ENCODE results near the gene FARP1. TPM values are rescaled to one million over a fixed set of nuclear protein-coding genes. Genes with fewer than 3 reads are reported as not detected.
A peak's percentile ranks its signal among the peaks of the same experiment; 100 is the strongest.
"Not testable (repeated sequence)": the region's sequence is repeated elsewhere in the genome, so short reads cannot be mapped to it uniquely, and the experiment has no call there.

The FARP1 gene
- total RNA-seq, 1 experiment from 2014 or later = 25.8 TPM

DNA sequence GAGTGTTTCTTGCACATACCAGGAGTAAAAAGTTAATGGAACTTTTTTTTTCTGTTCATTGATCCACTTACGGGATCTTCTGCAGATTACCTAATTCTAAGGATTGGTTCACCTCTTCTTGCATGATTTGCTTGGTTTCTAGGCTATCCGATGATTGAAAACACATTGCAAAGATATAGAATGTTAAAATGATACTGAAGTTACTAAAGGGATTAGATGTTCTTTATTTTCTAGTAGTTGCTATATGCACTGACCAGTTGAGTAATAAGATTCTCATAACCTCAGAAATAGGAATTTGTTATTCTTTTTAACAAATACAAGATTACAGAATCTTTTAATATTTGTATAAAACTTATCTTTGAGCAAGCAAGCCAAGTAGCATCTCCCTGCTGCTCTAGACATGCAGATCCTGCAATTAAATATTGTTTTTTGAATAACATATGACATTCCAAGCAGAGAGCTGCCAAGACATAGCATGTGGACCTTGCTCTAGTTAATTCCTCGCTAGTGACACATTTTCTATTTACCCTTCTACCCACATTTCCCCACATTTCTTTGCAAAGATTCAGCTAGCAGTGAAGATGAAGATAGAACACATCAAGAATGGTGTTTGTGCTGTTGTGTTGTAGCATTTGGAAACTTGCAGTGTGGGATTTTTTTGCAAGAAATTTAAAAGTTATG lies 85.9 kb downstream of the FARP1 start:
- Histone ChIP-seq H3K27me3 (ENCODE audit: control insufficient read depth, insufficient read depth, low read length) (no peaks in the 10 kb centered on the region), H3K36me3 (replicated peaks; ENCODE audit: control insufficient read depth, insufficient read depth, low read length) (no peaks in the 10 kb centered on the region), H3K4me3 (ENCODE audit: insufficient read depth, low read depth, low read length) (no peak overlapping the region)
- DNase-seq = no peak

- DNase-seq; H3K36me3 ChIP-seq (replicated peaks; ENCODE audit: control insufficient read depth, insufficient read depth, low read length); H3K27me3 ChIP-seq (ENCODE audit: control insufficient read depth, insufficient read depth, low read length); H3K4me3 ChIP-seq (ENCODE audit: insufficient read depth, low read depth, low read length): not testable (repeated sequence)
Measured at GRCh38 chr13:98230762-98231161, 87.9 kb downstream of the FARP1 start.

DNA sequence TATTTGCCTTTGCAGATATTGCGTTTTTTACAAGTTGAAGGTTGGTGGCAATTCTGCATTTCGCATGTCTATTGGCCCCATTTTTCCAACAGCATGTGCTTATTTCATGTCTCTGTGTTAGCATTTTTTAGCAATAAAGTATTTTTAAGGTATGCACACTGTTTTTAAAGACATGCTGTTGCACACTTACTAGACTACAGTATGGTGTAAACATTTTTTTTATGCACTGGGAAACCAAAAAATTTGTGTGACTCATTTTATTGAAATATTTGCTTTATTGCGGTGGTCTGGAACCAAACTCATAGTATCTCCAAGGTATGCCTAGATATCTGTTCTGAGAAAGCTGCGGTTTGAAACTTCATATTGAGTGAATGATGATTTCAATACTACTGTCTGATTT lies 89.6 kb downstream of the FARP1 start:
- H3K4me3 ChIP-seq (ENCODE audit: insufficient read depth, low read depth, low read length) = no peak overlapping the region
- no peak for DNase-seq
- no peaks in the 10 kb centered on the region for H3K27me3 ChIP-seq (ENCODE audit: control insufficient read depth, insufficient read depth, low read length)
- no peaks in the 10 kb centered on the region for H3K36me3 ChIP-seq (replicated peaks; ENCODE audit: control insufficient read depth, insufficient read depth, low read length)

GRCh38 chr13:98233127-98233526 lies 90.2 kb downstream of the FARP1 start:
- DNase-seq = no peak
- no peaks in the 10 kb centered on the region for H3K27me3 ChIP-seq (ENCODE audit: control insufficient read depth, insufficient read depth, low read length)
- H3K36me3 ChIP-seq (replicated peaks; ENCODE audit: control insufficient read depth, insufficient read depth, low read length) = no peaks in the 10 kb centered on the region
- no peak overlapping the region for H3K4me3 ChIP-seq (ENCODE audit: insufficient read depth, low read depth, low read length)

DNA sequence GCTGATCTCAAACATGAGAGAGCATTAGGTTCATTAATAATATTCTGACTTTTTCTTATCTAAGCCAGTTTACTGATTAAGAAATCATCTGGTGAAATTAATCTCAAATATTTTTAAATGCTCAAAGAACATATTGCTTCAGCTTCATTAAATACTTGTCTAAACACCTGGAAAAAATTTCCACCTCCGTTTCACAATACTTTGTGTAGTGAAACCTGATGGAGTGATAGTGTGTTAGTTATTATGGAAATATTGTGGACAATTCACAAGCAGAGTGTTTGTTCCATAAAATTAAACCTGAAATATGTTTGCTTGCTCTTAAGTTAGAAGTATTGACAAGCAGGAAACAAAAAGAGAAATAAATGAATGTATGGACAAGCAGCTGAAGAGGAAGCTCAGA lies 91.5 kb downstream of the FARP1 start:
- Histone ChIP-seq H3K36me3 (replicated peaks; ENCODE audit: control insufficient read depth, insufficient read depth, low read length) (no peaks in the 10 kb centered on the region), H3K27me3 (ENCODE audit: control insufficient read depth, insufficient read depth, low read length) (no peaks in the 10 kb centered on the region), H3K4me3 (ENCODE audit: insufficient read depth, low read depth, low read length) (no peak overlapping the region)
- no peak for DNase-seq

DNA sequence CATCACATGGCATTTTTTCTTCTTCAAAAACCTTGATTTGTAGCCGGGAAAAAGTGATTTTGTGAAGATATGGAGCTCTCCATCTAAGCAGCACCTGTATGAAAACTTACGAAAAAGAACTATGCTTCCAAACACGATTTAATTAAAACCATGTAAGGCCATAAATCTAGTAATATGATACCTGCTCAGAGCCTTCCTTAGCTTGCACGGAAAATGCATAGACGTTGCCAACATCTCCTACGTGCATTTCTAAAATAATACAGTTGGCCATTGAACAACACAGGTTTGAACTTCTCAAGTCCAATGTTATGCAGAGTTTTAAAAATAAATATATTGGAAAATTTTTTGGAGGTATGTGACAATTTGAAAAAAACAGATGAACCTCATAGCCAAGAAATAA lies 93.3 kb downstream of the FARP1 start:
- Histone ChIP-seq H3K36me3 (replicated peaks; ENCODE audit: control insufficient read depth, insufficient read depth, low read length) (no peaks in the 10 kb centered on the region), H3K27me3 (ENCODE audit: control insufficient read depth, insufficient read depth, low read length) (no peaks in the 10 kb centered on the region), H3K4me3 (ENCODE audit: insufficient read depth, low read depth, low read length) (no peak overlapping the region)
- DNase-seq = no peak

DNA sequence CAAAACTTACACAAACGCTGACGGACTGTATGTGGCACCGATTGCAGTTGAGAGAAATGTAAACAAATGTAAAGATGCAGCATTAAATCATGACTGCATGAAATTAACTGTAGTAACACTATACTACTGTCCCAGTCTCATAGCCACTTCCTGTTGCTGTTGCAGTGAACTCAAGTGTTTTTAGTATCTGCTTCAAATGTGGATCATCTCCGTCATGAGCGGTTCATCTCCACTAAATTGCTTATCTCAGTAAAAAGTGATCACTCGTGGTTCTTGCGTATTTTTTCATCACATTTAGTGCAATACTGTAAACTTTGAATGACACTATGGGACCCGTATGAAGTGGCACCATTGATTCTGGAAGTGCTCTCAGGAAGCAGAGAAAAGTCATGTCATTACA lies 94.4 kb downstream of the FARP1 start:
- Histone ChIP-seq H3K36me3 (replicated peaks; ENCODE audit: control insufficient read depth, insufficient read depth, low read length) (no peaks in the 10 kb centered on the region), H3K27me3 (ENCODE audit: control insufficient read depth, insufficient read depth, low read length) (no peaks in the 10 kb centered on the region)
- DNase-seq = no peak

DNA sequence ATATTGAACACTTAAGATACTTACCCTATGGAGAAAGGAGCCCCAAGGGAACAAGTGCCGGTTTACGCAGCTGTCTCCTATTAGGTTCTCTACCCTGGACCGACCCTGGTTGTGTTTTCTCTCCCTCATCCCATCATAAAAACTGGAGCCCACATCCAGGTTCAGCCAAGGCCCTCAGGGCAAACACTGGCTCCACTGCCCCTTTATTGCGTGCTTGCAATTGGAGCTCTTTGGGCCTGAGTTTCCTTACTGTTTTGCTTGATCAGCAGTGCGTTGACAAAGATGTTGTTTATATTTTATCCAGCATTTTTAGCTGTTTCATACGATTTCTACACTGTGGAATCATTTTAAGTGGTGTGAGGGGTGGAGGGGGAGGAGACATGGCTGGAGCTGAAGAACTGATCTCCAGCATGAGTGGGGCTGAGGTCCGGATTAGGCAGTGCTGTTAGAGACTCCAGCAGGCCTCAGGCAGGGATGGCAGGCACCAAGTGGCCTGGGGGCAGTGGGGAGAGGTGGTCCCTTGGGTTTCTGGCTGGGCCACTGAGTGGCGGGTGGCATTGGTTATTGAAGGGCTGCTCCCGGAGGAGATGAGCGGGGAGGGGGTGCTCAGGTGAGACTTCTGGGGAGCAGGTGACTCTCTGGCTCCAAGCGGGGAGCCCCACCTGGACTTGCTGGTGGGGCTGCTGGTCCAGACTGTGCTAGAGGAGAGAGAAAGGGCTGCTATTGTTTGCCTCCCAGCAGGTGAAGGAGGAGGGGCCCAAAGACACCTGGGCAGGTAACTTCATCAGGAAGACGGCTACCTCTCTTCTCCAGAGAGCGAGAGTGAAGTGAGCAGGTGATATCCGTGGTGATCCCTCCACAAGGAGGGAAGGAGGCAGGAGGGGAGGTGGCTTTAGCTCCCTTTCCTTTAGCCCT lies 96.5 kb downstream of the FARP1 start:
- DNase-seq = peak; percentile 68
- no peaks in the 10 kb centered on the region for H3K36me3 ChIP-seq (replicated peaks; ENCODE audit: control insufficient read depth, insufficient read depth, low read length)
- H3K27me3 ChIP-seq (ENCODE audit: control insufficient read depth, insufficient read depth, low read length) = no peaks in the 10 kb centered on the region
- H3K4me3 ChIP-seq (ENCODE audit: insufficient read depth, low read depth, low read length) = no peak overlapping the region

More for the DNA sequence above, 94.4 kb downstream of the FARP1 start:
- H3K4me3 ChIP-seq (ENCODE audit: insufficient read depth, low read depth, low read length) = no peak overlapping the region

- DNase-seq = no peak
- no peaks in the 10 kb centered on the region for H3K27me3 ChIP-seq (ENCODE audit: control insufficient read depth, insufficient read depth, low read length)
- H3K36me3 ChIP-seq (replicated peaks; ENCODE audit: control insufficient read depth, insufficient read depth, low read length) = no peaks in the 10 kb centered on the region
- H3K4me3 ChIP-seq (ENCODE audit: insufficient read depth, low read depth, low read length) = no peak overlapping the region
Measured at GRCh38 chr13:98240135-98240534, 97.2 kb downstream of the FARP1 start.

GRCh38 chr13:98240974-98241373 lies 98.1 kb downstream of the FARP1 start:
- H3K36me3 ChIP-seq (replicated peaks; ENCODE audit: control insufficient read depth, insufficient read depth, low read length) = no peaks in the 10 kb centered on the region
- H3K27me3 ChIP-seq (ENCODE audit: control insufficient read depth, insufficient read depth, low read length) = no peaks in the 10 kb centered on the region
- no peak overlapping the region for H3K4me3 ChIP-seq (ENCODE audit: insufficient read depth, low read depth, low read length)
- no peak for DNase-seq

DNA sequence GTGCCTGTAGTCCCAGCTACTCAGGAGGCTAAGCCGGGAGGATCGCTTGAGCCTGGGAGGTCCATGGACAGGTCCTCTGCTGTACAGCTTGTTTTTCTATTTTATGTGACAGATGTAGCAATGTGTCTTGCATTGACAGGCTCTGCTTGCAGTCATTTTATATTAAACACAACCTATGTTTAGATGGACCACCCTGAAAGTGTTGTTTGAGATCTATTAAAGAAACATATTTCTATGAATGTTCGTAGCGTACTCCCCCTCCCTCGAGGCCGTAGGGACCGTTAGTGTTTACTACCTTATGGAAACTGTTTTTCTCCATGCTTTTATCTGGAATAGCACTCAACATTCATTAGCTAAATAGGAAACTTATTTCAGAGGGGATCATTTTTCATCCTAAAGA lies 99.1 kb downstream of the FARP1 start:
- Histone ChIP-seq H3K36me3 (replicated peaks; ENCODE audit: control insufficient read depth, insufficient read depth, low read length) (no peaks in the 10 kb centered on the region), H3K4me3 (ENCODE audit: insufficient read depth, low read depth, low read length) (no peak overlapping the region), H3K27me3 (ENCODE audit: control insufficient read depth, insufficient read depth, low read length) (no peaks in the 10 kb centered on the region)
- no peak for DNase-seq

DNA sequence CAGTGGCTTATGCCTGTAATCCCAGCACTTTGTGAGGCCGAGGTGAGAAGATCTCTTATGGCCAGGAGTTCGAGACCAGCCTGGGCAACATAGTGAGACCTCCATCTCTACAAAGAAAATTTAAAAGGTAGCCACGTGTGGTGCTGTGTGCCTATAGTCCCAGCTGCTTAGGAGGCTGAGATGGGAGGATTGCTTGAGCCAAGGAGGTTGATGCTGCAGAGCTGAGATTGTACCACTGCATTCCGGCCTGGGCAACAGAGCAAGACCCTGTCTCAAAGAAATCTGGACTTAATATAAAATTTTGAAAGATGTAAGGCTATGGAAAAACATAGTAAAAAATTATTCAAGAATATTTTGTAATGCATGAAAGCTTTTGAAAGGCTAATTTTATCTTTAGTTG lies 99.5 kb downstream of the FARP1 start:
- no peak for DNase-seq
- H3K27me3 ChIP-seq (ENCODE audit: control insufficient read depth, insufficient read depth, low read length) = no peaks in the 10 kb centered on the region
- H3K36me3 ChIP-seq (replicated peaks; ENCODE audit: control insufficient read depth, insufficient read depth, low read length) = no peaks in the 10 kb centered on the region
- H3K4me3 ChIP-seq (ENCODE audit: insufficient read depth, low read depth, low read length) = no peak overlapping the region

- DNase-seq = no peak
- H3K4me3 ChIP-seq (ENCODE audit: insufficient read depth, low read depth, low read length) = no peak overlapping the region
- H3K36me3 ChIP-seq (replicated peaks; ENCODE audit: control insufficient read depth, insufficient read depth, low read length) = no peaks in the 10 kb centered on the region
- H3K27me3 ChIP-seq (ENCODE audit: control insufficient read depth, insufficient read depth, low read length) = no peaks in the 10 kb centered on the region
Measured at GRCh38 chr13:98243929-98244272, 101.0 kb downstream of the FARP1 start.

DNA sequence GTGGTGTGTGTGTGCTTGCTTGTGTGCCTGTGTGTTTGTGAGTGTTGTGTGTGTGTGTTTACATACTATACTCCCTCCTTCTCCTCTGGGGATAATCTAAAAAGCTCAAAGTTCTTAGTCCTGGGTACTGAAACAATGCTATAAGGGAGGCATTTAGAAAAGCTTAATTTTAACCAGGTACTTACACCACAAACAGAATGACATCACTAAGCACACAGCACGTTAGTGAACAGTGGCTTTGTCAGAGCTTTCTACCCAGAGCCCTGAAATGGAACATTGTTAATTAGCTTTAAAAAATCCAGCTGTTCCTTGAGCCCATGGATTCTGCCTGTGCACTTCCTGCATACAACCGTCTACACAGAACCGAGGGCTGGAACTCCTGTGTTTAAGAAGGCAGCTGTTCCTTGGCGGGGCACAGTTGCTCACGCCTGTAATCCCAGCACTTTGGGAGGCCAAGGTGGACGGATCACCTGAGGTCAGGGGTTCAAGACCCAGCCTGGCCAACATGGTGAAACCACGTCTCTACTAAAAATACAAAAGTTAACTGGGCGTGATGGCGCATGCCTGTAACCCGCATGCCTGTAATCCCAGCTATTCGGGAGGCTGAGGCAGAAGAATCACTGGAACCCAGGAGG lies 103.8 kb downstream of the FARP1 start:
- Histone ChIP-seq H3K27me3 (ENCODE audit: control insufficient read depth, insufficient read depth, low read length) (no peaks in the 10 kb centered on the region), H3K4me3 (ENCODE audit: insufficient read depth, low read depth, low read length) (no peak overlapping the region), H3K36me3 (replicated peaks; ENCODE audit: control insufficient read depth, insufficient read depth, low read length) (no peaks in the 10 kb centered on the region)
- no peak for DNase-seq

DNA sequence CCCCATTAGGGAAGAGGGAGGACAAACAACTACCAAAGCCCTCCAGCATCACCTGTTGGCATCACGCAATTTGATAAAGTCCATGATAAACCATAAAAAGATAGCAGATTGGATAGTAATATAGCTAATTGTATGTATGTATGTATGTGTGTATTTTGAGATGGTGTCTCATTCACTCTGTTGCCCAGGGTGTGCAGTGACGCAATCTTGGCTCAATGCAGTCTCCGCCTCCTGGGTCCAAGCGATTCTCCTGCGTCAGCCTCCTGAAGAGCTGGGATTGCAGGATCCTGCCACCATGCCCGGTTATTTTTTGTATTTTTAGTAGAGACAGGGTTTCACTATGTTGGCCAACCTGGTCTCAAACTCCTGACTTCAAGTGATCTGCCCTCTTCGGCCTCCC lies 108.8 kb downstream of the FARP1 start:
- Histone ChIP-seq H3K27me3 (ENCODE audit: control insufficient read depth, insufficient read depth, low read length) (no peaks in the 10 kb centered on the region), H3K4me3 (ENCODE audit: insufficient read depth, low read depth, low read length) (no peak overlapping the region), H3K36me3 (replicated peaks; ENCODE audit: control insufficient read depth, insufficient read depth, low read length) (no peaks in the 10 kb centered on the region)
- DNase-seq = no peak

Data from H7 (cell line).